ENCODE measurements around the gene CLEC16A.

DNA sequence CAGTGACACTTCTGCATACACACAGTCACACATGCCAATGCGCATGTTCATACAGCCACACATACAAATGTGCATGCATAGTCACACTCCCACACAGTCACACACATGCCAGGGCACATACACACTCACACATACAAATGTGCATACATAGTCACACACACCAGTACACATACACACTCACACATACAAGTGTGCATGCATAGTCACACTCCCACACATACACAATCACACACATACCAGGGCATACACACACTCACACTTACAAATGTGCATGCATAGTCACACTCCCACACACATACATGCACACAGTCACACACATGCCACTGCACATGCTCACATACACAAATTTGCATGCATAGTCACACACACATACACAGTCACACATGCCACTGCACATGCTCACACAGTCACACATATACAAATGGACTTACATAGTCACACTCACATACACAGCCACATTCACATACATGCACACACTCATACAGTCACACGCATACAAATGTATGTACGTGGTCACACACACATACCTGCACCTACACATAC lies 227.5 kb downstream of the CLEC16A start:
- no peak for TF ChIP-seq POLR2A (conservative IDR thresholded peaks at IDR 0.05)
- TF ChIP-seq ZNF24 (IDR thresholded peaks at IDR 0.05), result no peak
- TF ChIP-seq RAD51 (IDR thresholded peaks at IDR 0.05; ENCODE audit: borderline replicate concordance, low read depth), result no peak
- peak; percentile 71 for TF ChIP-seq PHF20 (IDR thresholded peaks at IDR 0.05; ENCODE audit: partially characterized antibody)
- TF ChIP-seq SP1 (CRISPR knock-in tag; IDR thresholded peaks at IDR 0.05), result no peak
- TF ChIP-seq TAF1 (IDR thresholded peaks at IDR 0.05; ENCODE audit: control insufficient read depth, extremely low read depth, insufficient read depth, low read length, severe bottlenecking), result no peak
- TF ChIP-seq CC2D1A (IDR thresholded peaks at IDR 0.05), result no peak
- 0 out of 4 replicates have a peak, but pooled peaks of 1 of the 2 experiments have one; percentile 11 for TF ChIP-seq ARNT (IDR thresholded peaks at IDR 0.05)
- TF ChIP-seq ZNF785 (CRISPR knock-in tag; IDR thresholded peaks at IDR 0.05), result no peak
- no peak for TF ChIP-seq POLR2G (IDR thresholded peaks at IDR 0.05; ENCODE audit: low read depth, low read length)
- TF ChIP-seq EZH2 (IDR thresholded peaks at IDR 0.05; ENCODE audit: borderline replicate concordance, low read depth, low read length), result no peak
- no peak for TF ChIP-seq RAD21 (CRISPR knock-in tag; conservative IDR thresholded peaks at IDR 0.05 in 1 of 2, IDR thresholded peaks at IDR 0.05 in 1 of 2)
- no peak for TF ChIP-seq NCOA6 (IDR thresholded peaks at IDR 0.05)
- TF ChIP-seq, protein P1, sequence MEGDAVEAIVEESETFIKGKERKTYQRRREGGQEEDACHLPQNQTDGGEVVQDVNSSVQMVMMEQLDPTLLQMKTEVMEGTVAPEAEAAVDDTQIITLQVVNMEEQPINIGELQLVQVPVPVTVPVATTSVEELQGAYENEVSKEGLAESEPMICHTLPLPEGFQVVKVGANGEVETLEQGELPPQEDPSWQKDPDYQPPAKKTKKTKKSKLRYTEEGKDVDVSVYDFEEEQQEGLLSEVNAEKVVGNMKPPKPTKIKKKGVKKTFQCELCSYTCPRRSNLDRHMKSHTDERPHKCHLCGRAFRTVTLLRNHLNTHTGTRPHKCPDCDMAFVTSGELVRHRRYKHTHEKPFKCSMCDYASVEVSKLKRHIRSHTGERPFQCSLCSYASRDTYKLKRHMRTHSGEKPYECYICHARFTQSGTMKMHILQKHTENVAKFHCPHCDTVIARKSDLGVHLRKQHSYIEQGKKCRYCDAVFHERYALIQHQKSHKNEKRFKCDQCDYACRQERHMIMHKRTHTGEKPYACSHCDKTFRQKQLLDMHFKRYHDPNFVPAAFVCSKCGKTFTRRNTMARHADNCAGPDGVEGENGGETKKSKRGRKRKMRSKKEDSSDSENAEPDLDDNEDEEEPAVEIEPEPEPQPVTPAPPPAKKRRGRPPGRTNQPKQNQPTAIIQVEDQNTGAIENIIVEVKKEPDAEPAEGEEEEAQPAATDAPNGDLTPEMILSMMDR (IDR thresholded peaks at IDR 0.05 in 2 of 3, conservative IDR thresholded peaks at IDR 0.05 in 1 of 3; ENCODE audit: insufficient read depth in 2 of 3, low read depth in 1 of 3, low read length in 3 of 3), result no peak

Data from K562 (cell line).